Peyer's patch (tissue), 4 donors: Measurements from ENCODE around the gene TSPAN8.

Experiments
- POLR2A ChIP-seq, 2 donors: fragments of 450-650 bp; IDR thresholded peaks; one replicate each; pipeline ENCODE4 v1.5.1; 2017; ENCODE audit warnings: antibody characterized with exemption in 2 of 2, mild to moderate bottlenecking in 2 of 2, moderate library complexity in 2 of 2
- TF ChIP-seq, protein P1 (sequence below), 6 experiments: fragments of 450-650 bp in 4 of 6; fragments of 200-600 bp in 2 of 6; sonication (generic) in 1 of 6; IDR thresholded peaks; one replicate each; pipeline ENCODE4 v1.5.1; 2017 to 2019; ENCODE audit warnings: antibody characterized with exemption in 6 of 6, mild to moderate bottlenecking in 3 of 6, moderate library complexity in 1 of 6

DNA sequence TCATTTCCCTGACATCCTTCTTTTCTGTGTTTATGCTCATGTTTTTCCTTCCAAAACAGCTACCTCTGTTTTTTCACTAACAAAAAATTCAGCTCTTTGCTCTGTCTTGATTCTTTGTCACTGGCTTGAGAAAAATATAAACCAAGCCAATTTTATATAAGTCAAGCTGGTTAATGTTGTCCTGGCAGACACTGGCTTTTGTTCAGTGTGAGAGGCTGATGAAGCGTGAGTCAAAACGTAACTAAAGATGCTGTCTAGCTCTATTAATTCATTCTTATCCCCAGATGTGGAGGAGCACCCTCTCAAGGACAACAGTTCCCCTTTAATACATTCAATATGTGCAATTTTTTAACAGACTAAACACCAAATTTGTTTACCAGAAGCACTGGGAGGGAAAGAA, 15.8 kb downstream of the TSPAN8 start:
- TF ChIP-seq, protein P1, sequence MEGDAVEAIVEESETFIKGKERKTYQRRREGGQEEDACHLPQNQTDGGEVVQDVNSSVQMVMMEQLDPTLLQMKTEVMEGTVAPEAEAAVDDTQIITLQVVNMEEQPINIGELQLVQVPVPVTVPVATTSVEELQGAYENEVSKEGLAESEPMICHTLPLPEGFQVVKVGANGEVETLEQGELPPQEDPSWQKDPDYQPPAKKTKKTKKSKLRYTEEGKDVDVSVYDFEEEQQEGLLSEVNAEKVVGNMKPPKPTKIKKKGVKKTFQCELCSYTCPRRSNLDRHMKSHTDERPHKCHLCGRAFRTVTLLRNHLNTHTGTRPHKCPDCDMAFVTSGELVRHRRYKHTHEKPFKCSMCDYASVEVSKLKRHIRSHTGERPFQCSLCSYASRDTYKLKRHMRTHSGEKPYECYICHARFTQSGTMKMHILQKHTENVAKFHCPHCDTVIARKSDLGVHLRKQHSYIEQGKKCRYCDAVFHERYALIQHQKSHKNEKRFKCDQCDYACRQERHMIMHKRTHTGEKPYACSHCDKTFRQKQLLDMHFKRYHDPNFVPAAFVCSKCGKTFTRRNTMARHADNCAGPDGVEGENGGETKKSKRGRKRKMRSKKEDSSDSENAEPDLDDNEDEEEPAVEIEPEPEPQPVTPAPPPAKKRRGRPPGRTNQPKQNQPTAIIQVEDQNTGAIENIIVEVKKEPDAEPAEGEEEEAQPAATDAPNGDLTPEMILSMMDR (IDR thresholded peaks at IDR 0.05), result no peak
- no peak for TF ChIP-seq POLR2A (IDR thresholded peaks at IDR 0.05)
